ENCODE data around the gene MEAK7. TPM values are rescaled to one million over a fixed set of nuclear protein-coding genes. Genes with fewer than 3 reads are reported as not detected.
A peak's percentile ranks its signal among the peaks of the same experiment; 100 is the strongest.

The MEAK7 gene
- total RNA-seq, 2 donors from 2014 or later: 6.7 to 11.2 TPM

GRCh38 chr16:84548971-84549844 is 44.7 kb upstream of the MEAK7 start:
- intact Hi-C loops (cut with DNase I): no loop called here
- H3K36me3 ChIP-seq (replicated peaks in 1 of 2; ENCODE audit: insufficient read depth in 1 of 2, low read depth in 2 of 2): no peaks in the 10 kb centered on the region
- ATAC-seq (peak; percentile 27), DNase-seq (peak in 1 of 4 donors; percentile 24)
- no peaks in the 10 kb centered on the region for H3K9me3 ChIP-seq
- no peaks in the 10 kb centered on the region for H3K27me3 ChIP-seq
- 63% methylated on average over 25 of the region's 25 CpGs for WGBS, 2 donors
- peak overlapping the region in 1 of 4 donors; percentile 55 for H3K27ac ChIP-seq
- H3K4me1 ChIP-seq: no peaks in the 10 kb centered on the region
- no peak overlapping the region for H3K4me3 ChIP-seq
- TF ChIP-seq POLR2A (IDR thresholded peaks at IDR 0.05) (no peak), CTCF (IDR thresholded peaks at IDR 0.05) (no peak)

- H3K9me3 ChIP-seq: no peaks in the 10 kb centered on the region
- intact Hi-C loops (cut with DNase I): no loop called here
- ATAC-seq: no peak
- no peak overlapping the region for H3K4me3 ChIP-seq
- no peaks in the 10 kb centered on the region for H3K4me1 ChIP-seq
- H3K36me3 ChIP-seq (replicated peaks in 1 of 2; ENCODE audit: insufficient read depth in 1 of 2, low read depth in 2 of 2): no peaks in the 10 kb centered on the region
- WGBS, 2 donors: 82 to 88% methylated on average over 8 of the region's 8 CpGs
- TF ChIP-seq CTCF (IDR thresholded peaks at IDR 0.05) (no peak), POLR2A (IDR thresholded peaks at IDR 0.05) (no peak)
- no peak for DNase-seq
- no peaks in the 10 kb centered on the region for H3K27me3 ChIP-seq
- no peak overlapping the region for H3K27ac ChIP-seq
Measured at GRCh38 chr16:84548508-84548907, 44.0 kb upstream of the MEAK7 start.

GRCh38 chr16:84547546-84548061 is 43.1 kb upstream of the MEAK7 start:
- no peak for ATAC-seq
- 69 to 77% methylated on average over 7 to 12 of the region's 12 CpGs for WGBS, 2 donors

GRCh38 chr16:84546669-84547545 is 42.4 kb upstream of the MEAK7 start:
- H3K27ac ChIP-seq: no peak overlapping the region
- no peaks in the 10 kb centered on the region for H3K9me3 ChIP-seq
- no peak for TF ChIP-seq CTCF (IDR thresholded peaks at IDR 0.05)
- no peak for TF ChIP-seq POLR2A (IDR thresholded peaks at IDR 0.05)
- 82 to 83% methylated on average over 22 of the region's 22 CpGs for WGBS, 2 donors
- H3K4me3 ChIP-seq: no peak overlapping the region
- no peaks in the 10 kb centered on the region for H3K4me1 ChIP-seq
- no peak for ATAC-seq
- DNase-seq: no peak
- intact Hi-C loops (cut with DNase I): no loop called here
- H3K36me3 ChIP-seq (replicated peaks in 1 of 2; ENCODE audit: insufficient read depth in 1 of 2, low read depth in 2 of 2): no peaks in the 10 kb centered on the region
- H3K27me3 ChIP-seq: no peaks in the 10 kb centered on the region

More at GRCh38 chr16:84547546-84548061, 43.1 kb upstream of the MEAK7 start:
- Histone ChIP-seq H3K9me3 (no peaks in the 10 kb centered on the region), H3K36me3 (replicated peaks in 1 of 2; ENCODE audit: insufficient read depth in 1 of 2, low read depth in 2 of 2) (no peaks in the 10 kb centered on the region), H3K4me3 (no peak overlapping the region), H3K4me1 (no peaks in the 10 kb centered on the region), H3K27ac (no peak overlapping the region), H3K27me3 (no peaks in the 10 kb centered on the region)
- intact Hi-C loops (cut with DNase I): no loop called here
- no peak for DNase-seq
- TF ChIP-seq CTCF (IDR thresholded peaks at IDR 0.05): no peak
- TF ChIP-seq POLR2A (IDR thresholded peaks at IDR 0.05): no peak

Data from body of pancreas (tissue), 4 donors.